Activated CD4-positive, alpha-beta memory T cell treated with anti-CD3 and anti-CD28 coated beads for 36 hours (primary cell): ENCODE data around the gene HAS3. TPM values are rescaled to one million over a fixed set of nuclear protein-coding genes. Genes with fewer than 3 reads are reported as not detected.

Source experiments
- CTCF ChIA-PET: fragments of 350-600 bp; sonication (Branson Sonifier 250); formaldehyde crosslinking; loops from one replicate; lab custom pipeline; 2021; ENCODE audit warnings: antibody characterized with exemption, inconsistent platforms; lab: Charles Lee
- POLR2A ChIA-PET: fragments of 350-600 bp; sonication (Branson Sonifier 250); formaldehyde crosslinking; loops from one replicate; lab custom pipeline; 2021; ENCODE audit warnings: antibody characterized with exemption; lab: Charles Lee
- DNase-seq: peaks from one replicate; pipeline ENCODE4 v3.0.0-alpha.2; 2020
- H3K27ac Mint-ChIP-seq: one replicate; pipeline ENCODE4 v1.8.0; 2021; ENCODE audit warnings: mixed read lengths
- H3K27me3 Mint-ChIP-seq: one replicate; pipeline ENCODE4 v1.8.0; 2021; ENCODE audit warnings: mixed read lengths
- H3K36me3 Mint-ChIP-seq: one replicate; pipeline ENCODE4 v1.8.0; 2021; ENCODE audit warnings: mixed read lengths
- H3K4me1 Mint-ChIP-seq: one replicate; pipeline ENCODE4 v1.8.0; 2021; ENCODE audit warnings: low read depth, mixed read lengths
- H3K4me3 Mint-ChIP-seq: one replicate; pipeline ENCODE4 v1.8.0; 2021; ENCODE audit warnings: mild to moderate bottlenecking, mixed read lengths
- H3K9me3 Mint-ChIP-seq: one replicate; pipeline ENCODE4 v1.8.0; 2021; ENCODE audit warnings: mixed read lengths
- intact Hi-C: fragments of 100-400 bp; cut with micrococcal nuclease; formaldehyde crosslinking; loops from one replicate; pipeline ENCODE4 v1.15.1; 2023
- total RNA-seq, 2 experiments: library from RNA; stranded (reverse); gene quantifications; one replicate each; pipeline ENCODE4 v1.2.3, GENCODE V29; 2021

HAS3 gene
- total RNA-seq, 2 experiments from 2014 or later = 0.10 to 0.21 TPM

DNA sequence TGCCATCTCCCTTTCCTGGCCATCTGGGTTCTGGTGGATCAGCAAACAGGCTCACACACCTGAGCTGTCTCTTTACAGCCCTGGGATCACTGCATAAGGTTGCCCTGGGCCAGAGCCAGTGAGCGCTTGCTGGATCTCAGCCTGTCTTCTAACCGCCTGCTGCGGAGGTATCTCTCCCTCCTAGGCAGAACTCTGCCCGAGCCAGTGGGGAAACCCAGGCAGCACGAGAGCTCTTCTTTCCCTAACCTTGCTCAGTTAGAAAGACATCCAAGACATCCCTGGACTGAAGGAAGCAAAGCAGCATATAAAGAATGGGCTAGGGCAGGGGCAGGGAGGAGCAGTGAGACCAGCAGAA is 6.4 kb downstream of the HAS3 start:
- POLR2A ChIA-PET = interaction anchor here (1.0 kb wide), 1 partner anchor 11 kb away, joined by 3 read pairs; no protein-coding TSS in a partner anchor
- Mint-ChIP-seq H3K27ac (no peak overlapping the region), H3K36me3 (peaks cover 22% of the 10 kb centered on the region), H3K4me1 (peaks cover 8% of the 10 kb centered on the region), H3K9me3 (no peaks in the 10 kb centered on the region), H3K4me3 (no peak overlapping the region), H3K27me3 (peaks cover 18% of the 10 kb centered on the region)
- no peak for DNase-seq
- CTCF ChIA-PET = interaction anchor here (1.2 to 6.8 kb wide), 4 partner anchors 11 to 175 kb away, joined by 4 to 91 read pairs (median 11); no protein-coding TSS in a partner anchor
- intact Hi-C loops = no loop called here

DNA sequence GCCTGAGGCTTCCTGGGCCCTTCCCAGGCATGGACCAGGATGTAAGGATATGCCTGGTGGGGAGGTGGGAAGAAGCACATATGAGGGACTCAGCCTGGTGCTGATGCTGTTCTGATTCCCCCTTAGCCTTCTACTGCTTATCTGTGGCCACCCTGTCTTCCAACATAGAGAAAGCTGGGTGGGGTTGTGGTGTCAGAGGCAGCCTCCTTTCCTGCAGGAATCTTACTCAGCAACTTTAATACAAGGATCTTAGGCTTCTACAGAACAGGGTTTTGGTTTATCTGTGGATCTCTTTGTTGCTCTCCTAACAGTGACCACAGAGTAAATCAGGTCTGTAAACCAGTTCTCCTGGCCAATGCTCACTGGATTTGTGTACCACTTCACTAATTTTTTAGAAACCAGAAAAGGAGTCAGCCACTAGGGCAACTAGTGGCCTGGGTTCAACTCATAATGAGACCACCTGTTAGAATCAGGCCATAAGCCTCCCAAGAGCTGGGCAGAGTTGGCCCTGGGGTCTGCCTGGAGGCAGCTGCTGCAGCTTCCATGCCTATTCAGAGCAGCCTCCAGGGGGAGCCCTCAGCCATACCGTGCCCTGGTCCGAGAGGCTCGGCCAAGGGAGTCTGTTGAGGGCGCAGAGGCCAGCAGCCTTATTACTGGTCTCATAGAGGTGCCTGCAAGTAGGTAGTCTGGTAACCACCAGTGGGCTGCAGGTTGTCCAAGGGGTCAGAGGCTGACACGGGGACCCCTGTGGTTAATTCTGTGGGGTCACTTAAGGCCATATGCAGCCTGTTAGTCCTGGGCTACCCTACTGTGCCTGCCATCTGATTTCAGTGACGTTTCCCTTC is 7.1 kb downstream of the HAS3 start:
- Mint-ChIP-seq H3K9me3 (no peaks in the 10 kb centered on the region), H3K4me1 (peaks cover 3% of the 10 kb centered on the region), H3K27me3 (peaks cover 13% of the 10 kb centered on the region), H3K4me3 (no peak overlapping the region), H3K27ac (no peak overlapping the region), H3K36me3 (peaks cover 25% of the 10 kb centered on the region)
- intact Hi-C loops = no loop called here
- DNase-seq = peak; percentile 69
- POLR2A ChIA-PET = interaction anchor here (1.0 kb wide), 1 partner anchor 11 kb away, joined by 3 read pairs; no protein-coding TSS in a partner anchor
- CTCF ChIA-PET = interaction anchor here (0.7 to 6.8 kb wide), 15 partner anchors 9 to 678 kb away, joined by 3 to 91 read pairs (median 4); partner anchors contain the start of gene PDF

DNA sequence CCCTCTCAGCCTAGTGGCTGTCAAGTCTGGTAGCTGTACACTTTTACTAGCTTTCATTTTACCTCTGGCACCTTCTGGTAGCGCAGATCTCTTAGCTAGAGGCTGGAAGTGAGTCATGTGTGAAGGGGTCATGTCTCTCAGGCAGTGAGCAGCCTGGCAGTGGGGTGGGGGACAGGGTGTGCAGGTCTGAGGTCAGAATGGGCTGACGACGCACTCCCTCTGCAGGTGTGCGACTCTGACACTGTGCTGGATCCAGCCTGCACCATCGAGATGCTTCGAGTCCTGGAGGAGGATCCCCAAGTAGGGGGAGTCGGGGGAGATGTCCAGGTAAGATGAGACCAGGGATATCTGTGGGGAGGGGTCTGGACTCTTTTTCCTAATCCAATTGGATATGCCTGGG is 7.8 kb downstream of the HAS3 start:
- H3K27ac Mint-ChIP-seq = no peak overlapping the region
- peaks cover 30% of the 10 kb centered on the region for H3K36me3 Mint-ChIP-seq
- POLR2A ChIA-PET = no interaction called here
- H3K4me1 Mint-ChIP-seq = peaks cover 1% of the 10 kb centered on the region
- no peak overlapping the region for H3K4me3 Mint-ChIP-seq
- H3K27me3 Mint-ChIP-seq = peaks cover 11% of the 10 kb centered on the region
- intact Hi-C loops = no loop called here
- no peaks in the 10 kb centered on the region for H3K9me3 Mint-ChIP-seq
- no peak for DNase-seq
- CTCF ChIA-PET = interaction anchor here (1.0 to 6.8 kb wide), 14 partner anchors 9 to 523 kb away, joined by 3 to 91 read pairs (median 4); partner anchors contain the start of gene PDF

DNA sequence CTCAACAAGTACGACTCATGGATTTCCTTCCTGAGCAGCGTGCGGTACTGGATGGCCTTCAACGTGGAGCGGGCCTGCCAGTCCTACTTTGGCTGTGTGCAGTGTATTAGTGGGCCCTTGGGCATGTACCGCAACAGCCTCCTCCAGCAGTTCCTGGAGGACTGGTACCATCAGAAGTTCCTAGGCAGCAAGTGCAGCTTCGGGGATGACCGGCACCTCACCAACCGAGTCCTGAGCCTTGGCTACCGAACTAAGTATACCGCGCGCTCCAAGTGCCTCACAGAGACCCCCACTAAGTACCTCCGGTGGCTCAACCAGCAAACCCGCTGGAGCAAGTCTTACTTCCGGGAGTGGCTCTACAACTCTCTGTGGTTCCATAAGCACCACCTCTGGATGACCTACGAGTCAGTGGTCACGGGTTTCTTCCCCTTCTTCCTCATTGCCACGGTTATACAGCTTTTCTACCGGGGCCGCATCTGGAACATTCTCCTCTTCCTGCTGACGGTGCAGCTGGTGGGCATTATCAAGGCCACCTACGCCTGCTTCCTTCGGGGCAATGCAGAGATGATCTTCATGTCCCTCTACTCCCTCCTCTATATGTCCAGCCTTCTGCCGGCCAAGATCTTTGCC is 9.0 kb downstream of the HAS3 start:
- intact Hi-C loops = no loop called here
- no peak for DNase-seq
- Mint-ChIP-seq H3K4me1 (no peaks in the 10 kb centered on the region), H3K36me3 (peaks cover 32% of the 10 kb centered on the region), H3K4me3 (no peak overlapping the region), H3K27me3 (peaks cover 4% of the 10 kb centered on the region), H3K27ac (no peak overlapping the region), H3K9me3 (no peaks in the 10 kb centered on the region)
- CTCF ChIA-PET = interaction anchor here (1.3 to 6.8 kb wide), 5 partner anchors 8 to 216 kb away, joined by 3 to 91 read pairs (median 6); partner anchors contain the start of gene PDF
- POLR2A ChIA-PET = no interaction called here

DNA sequence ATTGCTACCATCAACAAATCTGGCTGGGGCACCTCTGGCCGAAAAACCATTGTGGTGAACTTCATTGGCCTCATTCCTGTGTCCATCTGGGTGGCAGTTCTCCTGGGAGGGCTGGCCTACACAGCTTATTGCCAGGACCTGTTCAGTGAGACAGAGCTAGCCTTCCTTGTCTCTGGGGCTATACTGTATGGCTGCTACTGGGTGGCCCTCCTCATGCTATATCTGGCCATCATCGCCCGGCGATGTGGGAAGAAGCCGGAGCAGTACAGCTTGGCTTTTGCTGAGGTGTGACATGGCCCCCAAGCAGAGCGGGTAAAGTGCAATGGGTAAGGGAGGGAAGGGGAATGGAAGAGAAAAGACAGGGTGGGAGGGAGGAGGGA is 9.5 kb downstream of the HAS3 start:
- Mint-ChIP-seq H3K27me3 (peaks cover 1% of the 10 kb centered on the region), H3K4me1 (no peaks in the 10 kb centered on the region), H3K36me3 (peaks cover 31% of the 10 kb centered on the region), H3K9me3 (no peaks in the 10 kb centered on the region), H3K4me3 (no peak overlapping the region), H3K27ac (no peak overlapping the region)
- ChIA-PET POLR2A (no interaction called here), CTCF (interaction anchor here (6.8 kb wide), 1 partner anchor 8 kb away, joined by 91 read pairs; no protein-coding TSS in a partner anchor)
- DNase-seq = no peak
- intact Hi-C loops = no loop called here

DNA sequence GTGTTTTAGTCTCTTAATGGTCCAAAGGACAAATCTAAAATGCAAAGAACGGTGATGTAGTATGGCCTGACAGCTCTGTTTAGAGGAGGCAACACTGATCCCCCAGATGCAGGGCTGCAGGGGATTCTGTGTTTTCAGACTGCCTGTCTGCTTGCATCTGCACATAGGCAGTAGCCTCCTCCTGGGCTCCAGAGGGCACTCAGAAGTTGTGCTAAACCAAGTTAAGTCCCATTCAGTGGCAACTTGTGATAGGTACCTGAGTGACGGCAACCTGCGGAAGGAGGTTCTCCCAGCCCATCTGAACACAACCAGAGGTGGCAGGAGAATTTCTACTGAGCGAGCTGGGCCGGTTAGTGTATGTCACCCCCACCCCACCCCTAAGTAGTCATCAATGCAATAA is 9.9 kb downstream of the HAS3 start:
- intact Hi-C loops = no loop called here
- Mint-ChIP-seq H3K27me3 (peaks cover 1% of the 10 kb centered on the region), H3K36me3 (peaks cover 34% of the 10 kb centered on the region), H3K4me3 (no peak overlapping the region), H3K9me3 (no peaks in the 10 kb centered on the region), H3K4me1 (no peaks in the 10 kb centered on the region), H3K27ac (no peak overlapping the region)
- ChIA-PET CTCF (interaction anchor here (6.8 kb wide), 1 partner anchor 8 kb away, joined by 91 read pairs; no protein-coding TSS in a partner anchor), POLR2A (no interaction called here)
- no peak for DNase-seq

DNA sequence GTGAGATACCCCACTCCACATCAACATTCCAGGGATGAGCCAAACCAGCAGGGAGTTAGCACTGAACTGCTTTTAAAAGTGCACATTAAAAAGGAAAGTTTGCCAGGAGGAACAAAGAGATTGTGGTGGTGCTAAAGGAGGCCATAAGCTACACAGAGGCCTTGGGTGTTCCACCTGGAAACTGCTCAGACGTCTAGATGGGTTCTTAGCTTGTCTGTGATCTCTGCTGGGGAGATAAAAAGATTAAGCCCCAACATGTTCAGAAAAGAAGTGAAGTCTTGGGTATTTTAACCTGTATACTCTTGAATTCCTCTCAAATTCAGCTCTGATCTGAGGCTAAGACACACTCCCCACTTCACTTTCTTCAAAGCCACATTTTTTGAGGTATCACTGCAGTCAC is 10.4 kb downstream of the HAS3 start:
- POLR2A ChIA-PET = no interaction called here
- Mint-ChIP-seq H3K27me3 (no peaks in the 10 kb centered on the region), H3K4me1 (no peaks in the 10 kb centered on the region), H3K9me3 (no peaks in the 10 kb centered on the region), H3K36me3 (peaks cover 34% of the 10 kb centered on the region), H3K4me3 (no peak overlapping the region), H3K27ac (no peak overlapping the region)
- no peak for DNase-seq
- intact Hi-C loops = no loop called here
- CTCF ChIA-PET = interaction anchor here (6.8 kb wide), 1 partner anchor 7 kb away, joined by 91 read pairs; no protein-coding TSS in a partner anchor

DNA sequence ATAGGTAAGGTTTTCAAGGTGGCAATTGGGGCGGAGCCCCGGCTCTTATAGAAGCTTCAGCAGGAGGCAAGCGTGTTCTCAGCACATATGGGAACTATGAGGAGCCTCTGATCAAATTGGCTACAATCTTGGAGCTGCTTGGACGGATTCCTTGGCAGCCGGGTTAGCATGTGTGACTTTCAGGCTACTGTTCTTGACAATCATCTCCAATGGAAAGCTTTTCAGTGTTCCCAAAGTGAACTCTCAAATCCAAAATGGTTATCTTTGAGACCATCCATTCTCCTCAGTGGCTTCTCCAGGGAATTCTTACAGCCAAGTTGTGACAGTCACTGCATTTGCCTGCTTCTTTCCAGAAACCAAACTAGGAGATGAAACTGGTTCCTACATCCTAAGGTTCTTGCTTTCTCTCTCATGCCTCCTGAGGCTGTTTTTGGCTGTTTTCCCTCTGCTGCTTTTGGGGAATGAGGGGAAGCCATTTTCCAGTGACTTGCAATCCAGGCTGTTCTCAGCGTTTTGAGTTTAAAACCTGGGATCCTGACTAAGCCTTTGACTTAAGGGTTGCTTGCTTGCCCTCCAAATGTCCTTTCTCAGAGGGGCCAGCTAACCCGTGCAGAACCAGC is 10.9 kb downstream of the HAS3 start:
- POLR2A ChIA-PET = no interaction called here

DNA sequence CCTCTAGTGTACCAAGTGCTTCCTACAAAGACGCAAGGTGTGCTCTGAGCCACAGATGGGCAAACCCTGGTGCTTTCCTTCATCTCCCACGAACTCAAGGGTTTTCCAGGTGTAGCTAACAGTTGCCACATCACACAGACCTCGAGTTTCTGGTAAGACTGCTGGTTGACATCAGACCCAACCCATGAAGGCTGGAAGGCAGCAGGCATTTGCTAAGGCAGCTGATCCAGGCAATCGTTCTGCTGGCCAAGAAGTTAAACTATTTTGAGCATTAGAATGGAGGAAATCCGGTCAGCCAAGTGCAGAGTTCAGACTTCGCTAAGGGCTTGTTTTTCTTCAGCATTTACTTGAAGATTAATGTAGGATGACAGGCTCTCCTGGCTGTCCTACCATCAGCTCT is 11.5 kb downstream of the HAS3 start:
- no peaks in the 10 kb centered on the region for H3K27me3 Mint-ChIP-seq
- H3K9me3 Mint-ChIP-seq = no peaks in the 10 kb centered on the region
- intact Hi-C loops = no loop called here
- DNase-seq = no peak
- CTCF ChIA-PET = interaction anchor here (0.7 to 1.4 kb wide), 2 partner anchors 9 to 526 kb away, joined by 3 to 6 read pairs; no protein-coding TSS in a partner anchor
- no peaks in the 10 kb centered on the region for H3K4me1 Mint-ChIP-seq
- no peak overlapping the region for H3K27ac Mint-ChIP-seq
- peaks cover 38% of the 10 kb centered on the region for H3K36me3 Mint-ChIP-seq
- no peak overlapping the region for H3K4me3 Mint-ChIP-seq
- POLR2A ChIA-PET = no interaction called here

More for the DNA sequence above, 10.9 kb downstream of the HAS3 start:
- peaks cover 37% of the 10 kb centered on the region for H3K36me3 Mint-ChIP-seq
- H3K27ac Mint-ChIP-seq = no peak overlapping the region
- DNase-seq = no peak
- no peak overlapping the region for H3K4me3 Mint-ChIP-seq
- no peaks in the 10 kb centered on the region for H3K9me3 Mint-ChIP-seq
- CTCF ChIA-PET = interaction anchor here (1.4 to 6.8 kb wide), 2 partner anchors 7 to 9 kb away, joined by 6 to 91 read pairs; no protein-coding TSS in a partner anchor
- no peaks in the 10 kb centered on the region for H3K4me1 Mint-ChIP-seq
- intact Hi-C loops = no loop called here
- H3K27me3 Mint-ChIP-seq = no peaks in the 10 kb centered on the region

DNA sequence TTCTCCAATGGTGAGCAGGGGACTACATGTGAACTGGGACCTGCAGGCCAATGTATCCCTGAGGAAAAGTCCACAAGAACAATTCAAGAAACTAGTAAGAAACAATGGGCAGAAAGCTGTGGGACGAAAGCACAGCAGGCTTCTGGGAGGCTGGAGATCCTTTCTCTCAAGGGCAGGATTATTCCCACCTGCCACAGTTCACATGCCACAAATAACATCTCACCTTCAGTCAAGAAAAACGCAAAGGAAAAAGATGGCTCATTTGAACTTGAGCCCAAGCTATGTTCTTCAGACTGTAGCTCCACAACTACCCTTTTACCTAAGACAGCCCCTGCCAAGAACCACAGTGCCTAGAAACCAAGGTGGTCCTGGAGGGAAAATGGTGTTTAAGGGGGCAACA is 13.0 kb downstream of the HAS3 start:
- Mint-ChIP-seq H3K36me3 (peaks cover 40% of the 10 kb centered on the region), H3K27me3 (no peaks in the 10 kb centered on the region), H3K4me1 (no peaks in the 10 kb centered on the region), H3K27ac (no peak overlapping the region), H3K9me3 (no peaks in the 10 kb centered on the region), H3K4me3 (no peak overlapping the region)
- ChIA-PET CTCF (no interaction called here), POLR2A (interaction anchor here (1.1 kb wide), 1 partner anchor 13 kb away, joined by 3 read pairs; the partner anchor contains the start of gene HAS3)
- intact Hi-C loops = no loop called here
- DNase-seq = no peak

DNA sequence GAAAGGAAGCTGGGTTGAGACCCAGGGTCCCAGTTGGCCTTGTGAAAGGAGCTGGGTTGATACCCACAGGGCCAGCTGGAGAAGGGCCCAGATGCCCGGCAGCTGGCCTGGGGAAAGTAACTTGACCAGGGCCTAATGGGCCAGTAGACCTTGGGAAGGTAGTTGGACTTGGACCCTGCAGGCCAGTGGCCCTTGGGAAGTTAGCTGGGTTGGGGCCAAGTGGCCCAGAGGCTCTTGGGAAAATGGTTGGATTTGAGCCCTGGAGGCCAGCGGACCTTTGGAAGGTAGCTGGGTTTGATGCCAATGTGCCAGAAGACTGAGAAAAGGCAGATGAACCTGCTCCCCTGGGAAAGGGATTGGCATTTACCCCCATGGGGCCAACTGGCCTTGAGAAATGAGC is 13.5 kb downstream of the HAS3 start:
- ChIA-PET CTCF (no interaction called here), POLR2A (interaction anchor here (1.1 kb wide), 1 partner anchor 14 kb away, joined by 3 read pairs; the partner anchor contains the start of gene HAS3)
- Mint-ChIP-seq H3K36me3 (peaks cover 40% of the 10 kb centered on the region), H3K27me3 (no peaks in the 10 kb centered on the region), H3K4me3 (no peak overlapping the region), H3K4me1 (peaks cover under 1% of the 10 kb centered on the region), H3K9me3 (no peaks in the 10 kb centered on the region), H3K27ac (no peak overlapping the region)
- intact Hi-C loops = no loop called here
- DNase-seq = no peak
